T-helper 1 cell treated with Interleukin-12 subunit alpha and Interleukin-12 subunit beta and Interleukin-4 antibody, amounts not matched to agents 30 ng/mL and 1 ng/mL, for 36 hours (primary cell): ENCODE measurements around the gene SLC27A1. TPM values are rescaled to one million over a fixed set of nuclear protein-coding genes. Genes with fewer than 3 reads are reported as not detected.
"Not testable (repeated sequence)": the region's sequence is repeated elsewhere in the genome, so short reads cannot be mapped to it uniquely, and the experiment has no call there.

ENCODE experiments used
- intact Hi-C: fragments of 100-400 bp; cut with micrococcal nuclease; formaldehyde crosslinking; loops from one replicate; pipeline ENCODE4 v1.15.1; 2024
- total RNA-seq: library from RNA; stranded (reverse); gene quantifications from 2 replicates; pipeline ENCODE4 v1.2.3, GENCODE V29; 2022

SLC27A1 gene
- total RNA-seq, 1 donor from 2014 or later, result 1.4 TPM

GRCh38 chr19:17456127-17456526 is 14.2 kb upstream of the SLC27A1 start:
- intact Hi-C loops, result no loop called here

- intact Hi-C loops, result no loop called here
These were observed 12.7 kb upstream of the SLC27A1 start for GRCh38 chr19:17457616-17458015.

DNA sequence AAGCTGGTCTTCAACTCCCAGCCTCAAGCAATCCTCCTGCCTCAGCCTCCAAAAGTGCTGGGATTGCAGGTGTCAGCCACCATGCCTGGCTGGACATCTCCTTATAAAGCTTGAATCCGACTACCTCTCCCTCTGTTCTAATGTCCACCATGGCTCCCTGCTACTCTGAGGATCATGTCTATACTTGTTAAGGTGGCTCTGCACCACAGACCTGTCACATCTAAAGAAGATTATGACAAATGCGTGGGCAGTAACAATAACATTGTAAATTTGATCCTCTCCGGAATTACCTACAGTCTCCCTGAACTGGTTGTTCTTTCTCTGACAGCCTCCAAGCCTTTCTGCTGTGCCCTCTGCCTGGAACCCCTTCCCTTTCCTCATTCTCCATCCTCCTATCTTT is 11.4 kb upstream of the SLC27A1 start:
- intact Hi-C loops, result no loop called here

GRCh38 chr19:17460372-17461230 is 9.7 kb upstream of the SLC27A1 start, which contains the start of gene NXNL1:
TSS of gene NXNL1 (minus strand) at chr19:17460926. CDS start at chr19:17460869, 57 bp downstream.
- intact Hi-C loops, result no loop called here

DNA sequence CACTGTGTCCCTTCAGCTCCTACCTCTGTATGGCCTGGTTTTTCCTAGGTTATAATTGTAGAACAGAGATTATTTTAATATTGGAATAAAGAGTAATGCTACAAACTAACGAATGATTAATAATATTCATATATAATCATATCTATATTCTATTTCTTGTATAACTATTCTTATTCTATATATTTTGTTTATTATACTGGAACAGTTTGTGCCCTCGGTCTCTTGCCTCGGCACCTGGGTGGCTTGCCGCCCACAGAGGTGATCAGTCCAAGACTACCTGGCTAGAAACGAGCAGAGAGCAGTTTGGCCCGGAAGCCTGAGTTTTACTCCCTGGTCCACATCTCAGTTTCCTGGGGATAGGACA is 3.9 kb upstream of the SLC27A1 start:
- intact Hi-C loops, result loop anchor here (1.0 kb wide), 7 partner anchors 13 to 205 kb away; partner anchors contain the start of gene MRPL34

DNA sequence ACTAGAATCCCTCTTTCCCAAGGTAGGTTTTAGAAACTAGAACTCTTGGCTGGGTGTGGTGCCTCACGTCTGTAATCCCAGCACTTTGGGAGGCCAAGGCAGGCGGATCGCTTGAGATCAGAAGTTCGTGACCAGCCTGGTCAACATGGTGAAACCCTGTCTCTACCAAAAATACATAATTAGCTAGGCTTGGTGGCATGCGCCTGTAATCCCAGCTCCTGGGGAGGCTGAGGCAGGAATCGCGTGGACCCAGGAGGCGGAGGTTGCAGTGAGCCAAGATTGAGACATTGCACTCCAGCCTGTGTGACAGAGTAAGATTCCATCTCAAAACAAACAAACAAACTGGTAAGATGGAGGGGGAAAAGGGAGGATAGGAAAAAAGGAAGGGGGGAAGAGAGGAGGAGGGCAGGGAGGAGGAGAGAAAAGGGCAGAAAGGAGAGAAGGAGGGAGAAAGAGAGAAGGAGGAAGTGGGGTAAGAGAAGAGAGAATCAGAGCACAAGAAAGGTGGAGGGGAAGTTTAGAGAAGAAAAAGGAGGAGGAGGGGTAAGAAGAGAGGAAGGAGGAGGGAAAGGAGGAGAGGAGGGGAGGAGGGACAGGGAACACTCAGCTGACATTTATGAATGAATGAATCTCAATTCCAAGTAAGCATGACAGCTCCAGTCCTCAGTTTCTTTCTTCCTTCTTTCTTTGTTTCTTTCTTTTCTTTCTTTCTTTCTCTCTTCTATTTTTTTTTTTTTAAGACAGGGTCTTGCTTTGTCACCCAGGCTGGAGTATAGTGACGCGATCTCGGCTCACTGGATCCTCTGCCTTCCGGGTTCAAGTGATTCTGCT is 2.6 kb upstream of the SLC27A1 start:
- intact Hi-C loops, result loop anchor here (2.0 kb wide), 1 partner anchor 29 kb away; no protein-coding TSS in a partner anchor

GRCh38 chr19:17468302-17469091 is 1.8 kb upstream of the SLC27A1 start:
- intact Hi-C loops, result loop anchor here (1.0 to 2.0 kb wide), 4 partner anchors 28 to 201 kb away; partner anchors contain the start of gene BABAM1

DNA sequence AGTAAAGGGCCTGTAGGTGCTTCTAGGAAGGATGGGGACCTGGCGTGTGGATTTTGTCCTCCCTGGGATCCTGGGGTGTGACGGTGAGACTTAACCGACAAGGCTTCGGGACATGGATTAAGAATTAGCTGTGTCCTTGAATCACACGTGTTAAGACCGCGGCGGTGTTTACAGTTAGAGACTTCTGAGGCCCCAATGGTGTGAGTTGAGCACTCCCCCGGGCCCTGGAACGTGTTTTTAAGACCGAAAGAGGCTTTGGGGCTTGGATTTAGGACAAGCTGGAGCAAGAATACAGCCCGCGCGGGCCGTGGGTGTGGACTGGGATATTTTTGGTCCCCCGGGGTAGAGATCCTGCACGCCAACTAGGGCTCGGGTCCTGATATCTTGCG is 1.2 kb upstream of the SLC27A1 start:
- intact Hi-C loops, result loop anchor here (1.0 to 2.0 kb wide), 4 partner anchors 28 to 202 kb away; partner anchors contain the start of gene BABAM1

- intact Hi-C loops, result loop anchor here (1.0 to 5.0 kb wide), 13 partner anchors 19 to 388 kb away; partner anchors contain the start of genes BABAM1, COLGALT1, DDA1 and GTPBP3
These were observed 750 bp upstream of the SLC27A1 start for GRCh38 chr19:17469481-17470067.

DNA sequence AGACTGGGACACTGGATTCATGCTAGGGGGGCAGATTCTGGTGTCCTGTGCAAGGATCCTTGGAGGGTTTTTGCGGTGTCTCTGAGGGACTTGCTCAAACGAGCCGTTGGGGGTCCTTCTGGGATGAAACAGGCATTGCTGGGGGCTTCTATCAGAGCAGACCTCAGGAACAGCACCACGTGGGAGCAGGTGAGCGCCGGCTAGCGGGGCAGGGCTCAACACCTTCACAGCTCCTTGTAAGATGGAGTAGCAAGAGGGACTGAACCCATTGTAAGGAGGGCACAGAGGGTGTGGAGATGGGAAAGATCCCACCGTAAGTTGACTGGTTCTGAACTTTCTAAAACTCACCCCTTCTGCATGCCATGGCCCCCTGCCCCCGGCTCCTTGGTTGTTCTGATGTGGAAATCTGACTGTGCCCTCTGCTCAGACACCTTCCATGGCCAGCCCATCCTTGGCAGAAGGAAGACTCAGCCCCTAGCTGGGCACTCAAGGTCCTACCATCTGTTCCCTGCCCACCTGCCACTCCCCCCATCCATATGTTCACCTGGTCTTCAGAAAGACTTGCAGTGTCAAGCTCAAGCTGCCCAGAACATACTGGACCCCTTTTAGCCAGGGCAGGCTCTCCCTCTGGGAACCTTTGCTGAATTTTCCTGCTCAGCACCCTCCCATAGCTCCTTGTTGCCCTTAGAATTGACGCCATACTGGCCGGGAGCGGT is 1.2 kb downstream of the SLC27A1 start:
- intact Hi-C loops, result loop anchor here (2.0 to 5.0 kb wide), 2 partner anchors 17 to 386 kb away; partner anchors contain the start of gene RPL18A

DNA sequence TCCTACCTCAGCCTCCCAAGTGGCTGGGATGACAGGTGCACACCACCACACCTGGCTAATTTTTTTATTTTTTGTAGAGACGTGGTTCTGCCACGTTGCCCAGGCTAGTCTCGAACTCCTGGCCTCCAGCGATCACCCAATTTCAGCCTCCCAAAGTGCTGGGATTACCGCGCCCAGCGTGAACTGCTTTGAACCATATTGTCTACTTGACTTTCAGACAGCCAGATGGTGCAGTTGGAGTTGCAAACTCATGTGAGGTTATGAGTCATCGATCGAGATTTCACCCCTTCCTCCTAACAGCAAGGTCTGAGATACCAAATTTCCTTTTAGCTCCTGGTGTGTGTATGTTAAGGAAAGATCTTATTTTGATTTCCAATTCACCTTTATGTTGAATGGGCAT is 2.7 kb downstream of the SLC27A1 start:
- intact Hi-C loops, result loop anchor here (5.0 kb wide), 1 partner anchor 384 kb away; the partner anchor contains the start of gene RPL18A

GRCh38 chr19:17475011-17475540 is 4.8 kb downstream of the SLC27A1 start:
- intact Hi-C loops, result not testable (repeated sequence)

- intact Hi-C loops, result no loop called here
These were observed 5.3 kb downstream of the SLC27A1 start for GRCh38 chr19:17475541-17476115.

GRCh38 chr19:17479325-17479791 is 9.0 kb downstream of the SLC27A1 start:
- intact Hi-C loops, result no loop called here

DNA sequence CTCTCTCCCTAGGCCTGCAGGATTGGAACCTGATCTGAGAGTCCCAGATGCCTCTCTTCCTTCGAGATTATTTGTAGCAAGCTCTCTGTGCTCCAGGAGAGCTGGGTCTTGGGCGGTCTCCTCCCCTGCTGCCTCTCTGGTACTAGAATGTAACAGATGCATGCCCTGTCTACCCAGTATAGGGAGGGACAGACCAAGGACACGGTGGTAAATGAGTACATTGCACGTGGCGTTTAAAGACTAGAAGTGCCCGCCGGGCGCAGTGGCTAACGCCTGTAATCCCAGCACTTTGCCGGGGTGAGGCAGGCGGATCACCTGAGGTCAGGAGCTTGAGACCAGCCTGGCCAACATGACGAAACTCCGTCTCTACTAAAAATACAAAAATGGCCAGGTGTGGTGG is 11.7 kb downstream of the SLC27A1 start:
- intact Hi-C loops, result no loop called here

- intact Hi-C loops, result no loop called here
These were observed 12.7 kb downstream of the SLC27A1 start for GRCh38 chr19:17482877-17483604.

DNA sequence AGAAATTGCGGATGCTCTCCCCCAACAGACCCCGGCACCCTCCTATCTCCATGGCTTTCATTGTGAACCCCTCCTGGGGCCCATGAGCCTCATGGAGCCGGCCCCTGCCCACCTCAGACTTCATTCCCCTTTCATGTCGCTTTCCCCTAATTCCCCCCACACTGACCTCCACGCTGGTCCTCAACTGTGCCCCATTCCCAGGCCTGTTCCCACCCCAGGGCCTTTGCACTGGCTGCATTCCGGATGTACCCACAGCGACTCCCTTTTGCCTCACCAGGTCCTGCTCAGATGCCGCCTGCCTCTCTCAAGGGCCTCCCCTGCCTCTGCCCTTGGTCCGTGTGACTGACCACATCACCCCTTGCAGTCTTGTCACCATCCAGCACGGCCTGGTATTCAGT is 13.3 kb downstream of the SLC27A1 start:
- intact Hi-C loops, result no loop called here

- intact Hi-C loops, result no loop called here
These were observed 14.3 kb downstream of the SLC27A1 start for GRCh38 chr19:17484520-17485185.
